ENCODE data around the gene AASDH.

GRCh38 chr4:56315041-56315440 lies 72.2 kb downstream of the AASDH start:
- no peak for TF ChIP-seq POLR2A (IDR thresholded peaks at IDR 0.05)
- TF ChIP-seq, protein P1, sequence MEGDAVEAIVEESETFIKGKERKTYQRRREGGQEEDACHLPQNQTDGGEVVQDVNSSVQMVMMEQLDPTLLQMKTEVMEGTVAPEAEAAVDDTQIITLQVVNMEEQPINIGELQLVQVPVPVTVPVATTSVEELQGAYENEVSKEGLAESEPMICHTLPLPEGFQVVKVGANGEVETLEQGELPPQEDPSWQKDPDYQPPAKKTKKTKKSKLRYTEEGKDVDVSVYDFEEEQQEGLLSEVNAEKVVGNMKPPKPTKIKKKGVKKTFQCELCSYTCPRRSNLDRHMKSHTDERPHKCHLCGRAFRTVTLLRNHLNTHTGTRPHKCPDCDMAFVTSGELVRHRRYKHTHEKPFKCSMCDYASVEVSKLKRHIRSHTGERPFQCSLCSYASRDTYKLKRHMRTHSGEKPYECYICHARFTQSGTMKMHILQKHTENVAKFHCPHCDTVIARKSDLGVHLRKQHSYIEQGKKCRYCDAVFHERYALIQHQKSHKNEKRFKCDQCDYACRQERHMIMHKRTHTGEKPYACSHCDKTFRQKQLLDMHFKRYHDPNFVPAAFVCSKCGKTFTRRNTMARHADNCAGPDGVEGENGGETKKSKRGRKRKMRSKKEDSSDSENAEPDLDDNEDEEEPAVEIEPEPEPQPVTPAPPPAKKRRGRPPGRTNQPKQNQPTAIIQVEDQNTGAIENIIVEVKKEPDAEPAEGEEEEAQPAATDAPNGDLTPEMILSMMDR (IDR thresholded peaks at IDR 0.05), result no peak
- no peak for TF ChIP-seq EP300 (IDR thresholded peaks at IDR 0.05)
